ENCODE results near the gene TPM2. TPM values are rescaled to one million over a fixed set of nuclear protein-coding genes. Genes with fewer than 3 reads are reported as not detected.
A peak's percentile ranks its signal among the peaks of the same experiment; 100 is the strongest.

The TPM2 gene
- total RNA-seq, 1 donor from 2014 or later = 2,023 TPM

DNA sequence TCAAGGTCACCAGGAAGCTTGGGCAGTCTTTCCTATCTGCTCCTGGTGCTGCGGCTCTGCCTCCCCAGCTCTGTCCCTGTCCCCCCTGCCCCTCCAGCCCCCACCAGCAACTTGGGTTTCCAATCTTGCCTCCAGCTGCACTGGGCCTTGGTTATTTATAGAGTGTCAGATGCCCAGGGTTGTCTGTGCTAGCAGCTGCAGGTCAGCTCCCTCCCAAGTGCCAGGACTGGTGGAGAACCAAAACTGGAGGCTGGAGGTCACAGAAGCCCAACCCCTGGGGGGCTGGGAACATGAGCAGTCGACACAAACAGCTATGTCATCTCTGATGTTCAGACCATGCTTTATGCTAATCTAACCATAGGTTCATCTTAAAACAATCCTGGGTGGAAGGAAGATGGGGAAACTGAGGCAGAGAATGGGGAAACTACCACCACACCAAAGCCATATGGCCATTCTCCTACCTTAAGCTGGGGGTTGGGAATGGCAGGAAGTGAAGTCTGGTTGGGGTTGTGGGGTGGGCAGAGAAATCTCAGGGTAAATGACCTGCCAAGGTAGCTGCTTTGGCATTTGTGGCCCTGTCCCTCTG is 1.7 kb downstream of the TPM2 start:
- H3K27me3 Mint-ChIP-seq (ENCODE audit: low read depth) = no peaks in the 10 kb centered on the region
- H3K9me3 Mint-ChIP-seq (ENCODE audit: low read depth) = no peaks in the 10 kb centered on the region
- peak overlapping the region; percentile 94 for H3K27ac Mint-ChIP-seq (ENCODE audit: unreplicated experiment)
- H3K36me3 Mint-ChIP-seq (ENCODE audit: low read depth) = peaks cover 35% of the 10 kb centered on the region
- H3K4me3 Mint-ChIP-seq (ENCODE audit: unreplicated experiment) = peak overlapping the region; percentile 99
- DNase-seq (ENCODE audit: low spot score) = no peak
- peaks cover 71% of the 10 kb centered on the region for H3K4me1 Mint-ChIP-seq (ENCODE audit: low read depth)
- TF ChIP-seq, protein P1, sequence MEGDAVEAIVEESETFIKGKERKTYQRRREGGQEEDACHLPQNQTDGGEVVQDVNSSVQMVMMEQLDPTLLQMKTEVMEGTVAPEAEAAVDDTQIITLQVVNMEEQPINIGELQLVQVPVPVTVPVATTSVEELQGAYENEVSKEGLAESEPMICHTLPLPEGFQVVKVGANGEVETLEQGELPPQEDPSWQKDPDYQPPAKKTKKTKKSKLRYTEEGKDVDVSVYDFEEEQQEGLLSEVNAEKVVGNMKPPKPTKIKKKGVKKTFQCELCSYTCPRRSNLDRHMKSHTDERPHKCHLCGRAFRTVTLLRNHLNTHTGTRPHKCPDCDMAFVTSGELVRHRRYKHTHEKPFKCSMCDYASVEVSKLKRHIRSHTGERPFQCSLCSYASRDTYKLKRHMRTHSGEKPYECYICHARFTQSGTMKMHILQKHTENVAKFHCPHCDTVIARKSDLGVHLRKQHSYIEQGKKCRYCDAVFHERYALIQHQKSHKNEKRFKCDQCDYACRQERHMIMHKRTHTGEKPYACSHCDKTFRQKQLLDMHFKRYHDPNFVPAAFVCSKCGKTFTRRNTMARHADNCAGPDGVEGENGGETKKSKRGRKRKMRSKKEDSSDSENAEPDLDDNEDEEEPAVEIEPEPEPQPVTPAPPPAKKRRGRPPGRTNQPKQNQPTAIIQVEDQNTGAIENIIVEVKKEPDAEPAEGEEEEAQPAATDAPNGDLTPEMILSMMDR (IDR thresholded peaks at IDR 0.05) = no peak

- TF ChIP-seq, protein P1 (IDR thresholded peaks at IDR 0.05) = no peak
- peaks cover 78% of the 10 kb centered on the region for H3K4me1 Mint-ChIP-seq (ENCODE audit: low read depth)
- no peak for DNase-seq (ENCODE audit: low spot score)
- H3K4me3 Mint-ChIP-seq (ENCODE audit: unreplicated experiment) = peak overlapping the region; percentile 99
- H3K9me3 Mint-ChIP-seq (ENCODE audit: low read depth) = no peaks in the 10 kb centered on the region
- peaks cover 42% of the 10 kb centered on the region for H3K36me3 Mint-ChIP-seq (ENCODE audit: low read depth)
- H3K27ac Mint-ChIP-seq (ENCODE audit: unreplicated experiment) = peak overlapping the region; percentile 94
- H3K27me3 Mint-ChIP-seq (ENCODE audit: low read depth) = no peaks in the 10 kb centered on the region
These were observed 2.4 kb downstream of the TPM2 start for GRCh38 chr9:35687306-35687705.

DNA sequence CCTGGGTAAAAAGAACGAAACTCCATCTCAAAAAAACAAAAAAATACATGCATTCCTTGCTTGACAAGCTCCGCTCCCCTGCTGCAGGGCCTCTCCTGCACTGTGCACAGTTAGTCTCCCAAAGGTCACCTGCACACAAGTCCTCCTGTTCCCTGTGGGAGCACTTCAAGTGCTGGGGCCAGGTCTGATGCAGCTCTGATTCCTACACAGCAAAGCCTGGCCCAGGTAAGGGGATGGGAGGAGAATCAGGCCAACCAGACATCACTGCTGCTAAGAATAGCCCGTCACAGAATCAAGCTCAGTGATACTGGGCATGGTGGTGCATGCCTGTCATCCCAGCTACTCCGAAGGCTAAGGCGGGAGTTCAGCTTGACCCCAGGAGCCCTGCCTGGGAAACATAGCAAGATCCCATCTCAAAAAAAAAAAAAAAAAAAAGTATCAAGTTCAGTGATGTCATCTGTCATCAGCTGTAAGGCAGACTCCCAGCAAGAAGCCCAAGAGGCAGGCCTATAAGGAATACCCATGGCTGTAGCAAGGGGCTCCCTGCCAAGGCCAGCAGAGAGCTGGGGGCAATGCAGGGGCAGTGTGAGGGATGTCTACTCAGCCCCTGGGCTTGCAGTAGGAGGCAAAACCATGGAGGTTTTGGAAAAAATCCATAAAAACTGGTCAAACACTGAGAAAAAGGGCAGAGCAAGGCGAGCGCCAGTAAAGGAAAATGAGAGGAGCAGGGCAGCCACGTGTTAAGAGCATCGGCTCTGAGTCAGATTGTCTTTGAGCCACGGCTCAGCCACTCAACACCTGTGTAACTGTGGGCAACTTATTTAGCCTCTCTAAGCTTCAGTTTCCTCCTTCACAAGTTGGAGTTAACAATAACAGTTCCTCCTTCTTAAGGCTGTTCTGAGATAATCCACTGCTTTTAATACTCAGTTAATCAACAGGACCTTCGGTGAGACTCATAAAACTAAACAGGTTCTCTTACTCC is 3.2 kb downstream of the TPM2 start:
- H3K27ac Mint-ChIP-seq (ENCODE audit: unreplicated experiment) = peak overlapping the region; percentile 94
- peaks cover 79% of the 10 kb centered on the region for H3K4me1 Mint-ChIP-seq (ENCODE audit: low read depth)
- H3K36me3 Mint-ChIP-seq (ENCODE audit: low read depth) = peaks cover 48% of the 10 kb centered on the region
- TF ChIP-seq, protein P1 (IDR thresholded peaks at IDR 0.05) = no peak
- H3K4me3 Mint-ChIP-seq (ENCODE audit: unreplicated experiment) = peak overlapping the region; percentile 99
- no peaks in the 10 kb centered on the region for H3K9me3 Mint-ChIP-seq (ENCODE audit: low read depth)
- no peaks in the 10 kb centered on the region for H3K27me3 Mint-ChIP-seq (ENCODE audit: low read depth)
- no peak for DNase-seq (ENCODE audit: low spot score)

DNA sequence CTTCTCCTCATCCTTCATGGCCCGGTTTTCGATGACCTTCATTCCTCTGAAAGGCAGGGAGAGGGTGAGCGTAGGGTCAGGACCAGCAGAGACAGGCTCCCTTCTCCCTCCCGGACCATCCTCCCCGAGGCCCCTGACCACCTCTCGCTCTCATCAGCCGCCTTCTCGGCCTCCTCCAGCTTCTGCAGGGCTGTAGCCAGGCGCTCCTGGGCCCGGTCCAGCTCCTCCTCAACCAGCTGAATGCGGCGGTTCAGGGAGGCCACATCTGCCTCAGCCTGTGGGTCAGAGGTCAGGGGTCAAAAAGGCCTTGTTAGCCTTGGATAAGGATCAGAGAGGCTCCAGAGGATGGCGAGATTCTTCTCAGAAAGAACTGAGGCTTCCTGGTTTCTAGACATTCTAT is 4.2 kb downstream of the TPM2 start:
- Mint-ChIP-seq H3K27ac (ENCODE audit: unreplicated experiment) (peak overlapping the region; percentile 69), H3K36me3 (ENCODE audit: low read depth) (peaks cover 48% of the 10 kb centered on the region), H3K4me3 (ENCODE audit: unreplicated experiment) (peak overlapping the region; percentile 99), H3K4me1 (ENCODE audit: low read depth) (peaks cover 82% of the 10 kb centered on the region), H3K27me3 (ENCODE audit: low read depth) (no peaks in the 10 kb centered on the region), H3K9me3 (ENCODE audit: low read depth) (no peaks in the 10 kb centered on the region)
- no peak for DNase-seq (ENCODE audit: low spot score)
- TF ChIP-seq, protein P1 (IDR thresholded peaks at IDR 0.05) = no peak

DNA sequence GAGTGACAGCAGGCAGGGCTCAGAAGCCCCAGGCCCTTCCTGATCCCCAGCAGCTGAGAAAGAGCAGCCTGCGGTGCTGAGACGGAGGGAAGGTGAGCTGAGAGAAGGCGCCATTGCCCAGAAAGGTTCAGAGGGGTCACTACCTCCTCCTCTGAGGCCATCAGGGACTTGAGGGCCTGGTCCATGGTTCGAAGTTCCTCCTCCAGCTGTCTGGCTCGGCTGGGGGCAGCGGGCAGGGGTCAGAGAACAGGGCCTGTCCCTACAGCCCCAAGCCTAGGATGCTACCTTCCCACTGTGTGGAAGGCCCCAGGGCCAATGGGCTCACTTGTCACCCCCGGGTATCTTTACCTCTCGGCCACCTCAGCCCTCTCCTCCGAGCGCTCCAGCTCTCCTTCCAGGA is 4.8 kb downstream of the TPM2 start:
- H3K4me1 Mint-ChIP-seq (ENCODE audit: low read depth) = peaks cover 86% of the 10 kb centered on the region
- no peaks in the 10 kb centered on the region for H3K9me3 Mint-ChIP-seq (ENCODE audit: low read depth)
- TF ChIP-seq, protein P1 (IDR thresholded peaks at IDR 0.05) = no peak
- no peaks in the 10 kb centered on the region for H3K27me3 Mint-ChIP-seq (ENCODE audit: low read depth)
- H3K27ac Mint-ChIP-seq (ENCODE audit: unreplicated experiment) = peak overlapping the region; percentile 69
- H3K4me3 Mint-ChIP-seq (ENCODE audit: unreplicated experiment) = peak overlapping the region; percentile 99
- H3K36me3 Mint-ChIP-seq (ENCODE audit: low read depth) = peaks cover 48% of the 10 kb centered on the region
- no peak for DNase-seq (ENCODE audit: low spot score)
